ENCODE data around the gene KCNMA1.

KCNMA1 gene

DNA sequence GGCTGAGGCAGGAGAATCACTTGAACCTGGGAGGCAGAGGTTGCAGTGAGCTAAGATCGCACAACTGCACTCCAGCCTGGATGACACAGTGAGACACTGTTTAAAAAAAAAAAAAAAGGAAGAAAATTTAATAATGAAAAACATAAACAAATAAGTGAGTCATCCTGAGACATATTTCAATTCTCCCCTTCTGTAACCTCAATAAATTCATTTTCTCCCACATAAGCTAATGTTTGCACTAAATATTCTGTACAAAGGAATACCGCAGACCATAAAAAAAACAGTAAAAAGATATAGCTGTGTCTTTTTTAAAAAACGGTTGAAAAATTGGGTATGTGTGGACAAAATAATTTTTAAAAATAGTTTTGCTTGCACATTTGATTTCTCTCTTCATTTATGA is 654.0 kb downstream of the KCNMA1 start:
- H3K4me1 ChIP-seq (ENCODE audit: insufficient read depth, low read length), result no peaks in the 10 kb centered on the region
- no peak overlapping the region for H2AFZ ChIP-seq (ENCODE audit: low read depth, low read length)
- no peaks in the 10 kb centered on the region for H3K36me3 ChIP-seq (ENCODE audit: insufficient read depth, low read length)
- no peaks in the 10 kb centered on the region for H3K27me3 ChIP-seq (ENCODE audit: insufficient read depth, low read length)
- no peak overlapping the region for H3K4me3 ChIP-seq (ENCODE audit: low read length)
- no peaks in the 10 kb centered on the region for H3K9me3 ChIP-seq (ENCODE audit: low read length)

DNA sequence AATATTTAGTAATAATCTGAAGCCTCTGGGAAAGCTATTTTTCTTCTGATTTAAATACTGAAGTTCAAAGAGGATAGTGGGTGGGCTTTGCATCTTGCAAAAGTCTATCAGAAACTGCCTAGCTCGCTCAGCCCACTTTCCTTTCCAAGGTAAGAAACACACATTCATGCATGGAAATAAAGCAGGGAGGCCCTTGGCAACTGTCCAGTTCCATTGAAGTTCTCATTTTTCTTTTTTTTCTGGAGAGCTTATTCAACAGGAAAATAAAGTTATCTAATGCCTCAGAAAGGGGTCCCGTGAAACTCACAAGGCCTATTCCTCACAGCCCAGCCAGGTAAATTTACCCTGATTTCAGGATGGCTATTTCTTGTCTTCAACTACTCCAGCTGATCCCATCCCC is 654.9 kb downstream of the KCNMA1 start:
- no peaks in the 10 kb centered on the region for H3K4me1 ChIP-seq (ENCODE audit: insufficient read depth, low read length)
- H3K27me3 ChIP-seq (ENCODE audit: insufficient read depth, low read length), result no peaks in the 10 kb centered on the region
- H3K9me3 ChIP-seq (ENCODE audit: low read length), result no peaks in the 10 kb centered on the region
- no peak overlapping the region for H3K4me3 ChIP-seq (ENCODE audit: low read length)
- no peak overlapping the region for H2AFZ ChIP-seq (ENCODE audit: low read depth, low read length)
- H3K36me3 ChIP-seq (ENCODE audit: insufficient read depth, low read length), result no peaks in the 10 kb centered on the region

DNA sequence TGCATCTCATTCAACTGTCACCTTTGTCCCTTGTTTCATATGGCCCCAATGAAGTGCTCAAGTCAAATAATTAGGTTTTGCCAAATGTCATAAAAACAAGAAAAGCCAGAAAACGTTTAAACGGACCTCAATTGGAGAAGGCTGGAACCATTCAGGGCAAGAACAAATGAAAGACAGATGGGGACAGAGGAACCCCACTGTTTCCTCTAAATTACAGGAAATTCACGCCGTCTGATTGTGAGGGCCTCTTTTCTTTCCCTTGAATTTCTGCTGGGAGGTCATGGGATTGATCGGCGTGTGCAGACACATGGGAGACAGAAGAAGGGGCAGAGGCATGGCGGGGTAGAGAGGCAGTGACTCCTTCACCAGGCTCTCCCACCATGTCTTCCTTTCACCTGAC is 656.4 kb downstream of the KCNMA1 start:
- no peaks in the 10 kb centered on the region for H3K9me3 ChIP-seq (ENCODE audit: low read length)
- no peak overlapping the region for H3K4me3 ChIP-seq (ENCODE audit: low read length)
- H3K36me3 ChIP-seq (ENCODE audit: insufficient read depth, low read length), result no peaks in the 10 kb centered on the region
- H2AFZ ChIP-seq (ENCODE audit: low read depth, low read length), result no peak overlapping the region
- no peaks in the 10 kb centered on the region for H3K4me1 ChIP-seq (ENCODE audit: insufficient read depth, low read length)
- H3K27me3 ChIP-seq (ENCODE audit: insufficient read depth, low read length), result no peaks in the 10 kb centered on the region

DNA sequence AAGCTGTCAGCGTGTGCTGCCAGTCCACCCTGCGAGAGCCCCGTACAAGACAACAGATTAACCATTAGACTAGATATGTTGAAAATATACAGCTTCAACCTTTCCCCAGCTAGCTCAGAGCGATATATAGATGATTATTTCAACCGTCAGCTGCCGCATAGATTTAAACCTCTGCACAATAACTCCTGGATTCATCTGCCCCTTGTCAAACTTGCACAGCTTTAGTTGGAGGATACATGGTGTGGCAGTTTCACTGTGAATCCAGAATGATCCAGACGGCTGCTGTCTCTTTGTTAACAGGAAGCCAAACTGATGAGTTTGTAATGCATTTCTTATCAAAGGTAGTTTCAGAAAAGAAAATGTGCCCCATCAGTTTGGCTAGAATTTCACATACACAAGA is 659.7 kb downstream of the KCNMA1 start:
- Histone ChIP-seq H3K4me1 (ENCODE audit: insufficient read depth, low read length) (no peaks in the 10 kb centered on the region), H3K27me3 (ENCODE audit: insufficient read depth, low read length) (no peaks in the 10 kb centered on the region), H2AFZ (ENCODE audit: low read depth, low read length) (no peak overlapping the region), H3K36me3 (ENCODE audit: insufficient read depth, low read length) (no peaks in the 10 kb centered on the region), H3K4me3 (ENCODE audit: low read length) (no peak overlapping the region), H3K9me3 (ENCODE audit: low read length) (no peaks in the 10 kb centered on the region)

DNA sequence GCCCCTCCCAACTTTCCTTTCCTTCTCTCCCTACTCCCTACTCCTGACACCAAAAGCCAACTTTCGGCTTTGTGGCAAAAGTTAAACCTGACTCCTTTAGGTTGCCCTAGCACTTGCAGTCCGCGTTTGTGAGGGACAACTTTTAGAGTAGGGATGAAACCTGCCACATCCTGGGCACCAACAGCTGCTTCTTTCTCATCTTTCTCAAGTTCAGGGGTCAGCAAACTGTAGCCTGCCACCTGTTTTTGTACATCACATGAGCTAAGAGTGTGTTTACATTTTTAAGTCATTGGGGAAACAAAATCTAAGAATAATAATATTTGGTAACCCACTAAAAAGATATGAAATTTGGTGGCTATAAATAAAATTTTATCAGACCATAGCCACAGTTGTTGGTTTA is 660.6 kb downstream of the KCNMA1 start:
- H3K9me3 ChIP-seq (ENCODE audit: low read length), result no peaks in the 10 kb centered on the region
- no peaks in the 10 kb centered on the region for H3K4me1 ChIP-seq (ENCODE audit: insufficient read depth, low read length)
- no peaks in the 10 kb centered on the region for H3K36me3 ChIP-seq (ENCODE audit: insufficient read depth, low read length)

DNA sequence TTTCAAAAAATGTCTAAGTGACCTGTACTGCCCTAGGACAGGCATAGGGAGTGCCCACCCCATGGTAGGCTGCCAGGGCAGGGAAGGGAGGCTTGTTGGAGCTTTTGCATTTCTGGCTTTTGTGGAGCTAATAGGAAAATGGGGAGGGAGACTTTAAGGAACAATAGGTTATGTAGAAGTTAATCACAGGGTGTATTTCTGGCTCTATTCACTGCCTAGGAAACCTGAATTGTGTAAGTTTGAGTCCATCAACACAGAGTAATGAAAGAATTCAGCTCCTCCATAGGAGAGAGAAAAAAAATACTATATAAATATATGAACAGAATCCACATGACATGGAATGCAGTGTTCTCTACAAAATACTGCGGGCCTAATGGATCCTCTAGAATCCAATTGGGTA is 661.5 kb downstream of the KCNMA1 start:
- H3K4me3 ChIP-seq (ENCODE audit: low read length), result no peak overlapping the region
- no peaks in the 10 kb centered on the region for H3K9me3 ChIP-seq (ENCODE audit: low read length)
- no peaks in the 10 kb centered on the region for H3K4me1 ChIP-seq (ENCODE audit: insufficient read depth, low read length)
- H3K27me3 ChIP-seq (ENCODE audit: insufficient read depth, low read length), result no peaks in the 10 kb centered on the region
- no peaks in the 10 kb centered on the region for H3K36me3 ChIP-seq (ENCODE audit: insufficient read depth, low read length)
- H2AFZ ChIP-seq (ENCODE audit: low read depth, low read length), result no peak overlapping the region

More for the DNA sequence above, 660.6 kb downstream of the KCNMA1 start:
- H3K27me3 ChIP-seq (ENCODE audit: insufficient read depth, low read length), result no peaks in the 10 kb centered on the region
- H3K4me3 ChIP-seq (ENCODE audit: low read length), result no peak overlapping the region
- H2AFZ ChIP-seq (ENCODE audit: low read depth, low read length), result no peak overlapping the region

DNA sequence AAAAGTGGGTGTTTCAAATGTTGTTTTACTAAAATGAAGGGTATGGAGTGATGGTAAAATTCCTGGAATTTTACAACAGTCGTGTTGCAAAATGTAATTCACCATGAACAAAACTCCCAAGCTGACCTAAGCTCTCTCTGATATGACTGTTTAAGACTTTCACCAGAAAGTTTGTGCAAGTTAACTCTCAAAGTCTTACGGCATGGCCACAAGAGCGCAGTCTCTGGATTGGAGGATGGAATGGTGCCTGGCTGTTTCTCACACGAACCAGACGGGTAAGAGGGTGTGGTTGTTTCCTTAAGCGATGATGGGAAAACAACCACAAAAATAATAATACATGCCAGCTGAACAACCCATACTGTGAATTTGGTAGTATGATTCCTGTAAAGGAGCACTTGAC is 662.5 kb downstream of the KCNMA1 start:
- H3K9me3 ChIP-seq (ENCODE audit: low read length), result no peaks in the 10 kb centered on the region

DNA sequence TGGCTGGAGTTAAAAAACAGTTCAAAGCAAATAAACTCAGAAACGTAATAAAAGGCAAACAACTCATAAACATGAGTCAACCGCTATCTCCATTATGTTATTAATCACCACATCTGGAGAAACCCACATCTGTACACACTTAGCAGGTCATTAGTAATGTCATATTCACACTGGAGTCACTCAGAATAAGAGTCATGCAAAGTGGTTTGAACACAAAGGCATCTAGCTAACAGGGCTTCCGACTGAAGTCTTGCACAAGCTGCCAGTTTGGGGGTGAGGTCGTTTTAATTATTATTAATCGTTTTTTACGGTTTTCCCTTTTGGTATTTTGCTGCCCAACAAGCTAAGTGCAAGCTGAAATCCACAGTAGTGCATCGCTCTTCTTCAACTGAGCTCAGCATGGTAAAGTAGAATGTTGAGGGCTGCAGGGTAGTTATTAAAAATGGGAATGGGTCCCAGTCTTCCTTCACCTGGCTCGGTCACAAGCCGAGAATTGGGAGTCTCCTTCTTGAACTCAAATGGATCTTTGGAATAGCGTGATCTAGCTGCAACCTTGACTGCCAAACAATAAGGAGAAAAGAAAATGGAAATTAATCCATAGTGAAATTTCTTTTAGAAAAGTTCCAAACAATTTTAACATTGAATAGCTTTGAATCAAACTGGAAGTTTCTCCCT is 663.5 kb downstream of the KCNMA1 start:
- no peak overlapping the region for H2AFZ ChIP-seq (ENCODE audit: low read depth, low read length)
- no peaks in the 10 kb centered on the region for H3K36me3 ChIP-seq (ENCODE audit: insufficient read depth, low read length)
- no peaks in the 10 kb centered on the region for H3K27me3 ChIP-seq (ENCODE audit: insufficient read depth, low read length)
- H3K4me1 ChIP-seq (ENCODE audit: insufficient read depth, low read length), result no peaks in the 10 kb centered on the region
- H3K4me3 ChIP-seq (ENCODE audit: low read length), result no peak overlapping the region
- H3K9me3 ChIP-seq (ENCODE audit: low read length), result no peaks in the 10 kb centered on the region

More for the DNA sequence above, 662.5 kb downstream of the KCNMA1 start:
- Histone ChIP-seq H2AFZ (ENCODE audit: low read depth, low read length) (no peak overlapping the region), H3K36me3 (ENCODE audit: insufficient read depth, low read length) (no peaks in the 10 kb centered on the region), H3K4me3 (ENCODE audit: low read length) (no peak overlapping the region), H3K27me3 (ENCODE audit: insufficient read depth, low read length) (no peaks in the 10 kb centered on the region), H3K4me1 (ENCODE audit: insufficient read depth, low read length) (no peaks in the 10 kb centered on the region)

DNA sequence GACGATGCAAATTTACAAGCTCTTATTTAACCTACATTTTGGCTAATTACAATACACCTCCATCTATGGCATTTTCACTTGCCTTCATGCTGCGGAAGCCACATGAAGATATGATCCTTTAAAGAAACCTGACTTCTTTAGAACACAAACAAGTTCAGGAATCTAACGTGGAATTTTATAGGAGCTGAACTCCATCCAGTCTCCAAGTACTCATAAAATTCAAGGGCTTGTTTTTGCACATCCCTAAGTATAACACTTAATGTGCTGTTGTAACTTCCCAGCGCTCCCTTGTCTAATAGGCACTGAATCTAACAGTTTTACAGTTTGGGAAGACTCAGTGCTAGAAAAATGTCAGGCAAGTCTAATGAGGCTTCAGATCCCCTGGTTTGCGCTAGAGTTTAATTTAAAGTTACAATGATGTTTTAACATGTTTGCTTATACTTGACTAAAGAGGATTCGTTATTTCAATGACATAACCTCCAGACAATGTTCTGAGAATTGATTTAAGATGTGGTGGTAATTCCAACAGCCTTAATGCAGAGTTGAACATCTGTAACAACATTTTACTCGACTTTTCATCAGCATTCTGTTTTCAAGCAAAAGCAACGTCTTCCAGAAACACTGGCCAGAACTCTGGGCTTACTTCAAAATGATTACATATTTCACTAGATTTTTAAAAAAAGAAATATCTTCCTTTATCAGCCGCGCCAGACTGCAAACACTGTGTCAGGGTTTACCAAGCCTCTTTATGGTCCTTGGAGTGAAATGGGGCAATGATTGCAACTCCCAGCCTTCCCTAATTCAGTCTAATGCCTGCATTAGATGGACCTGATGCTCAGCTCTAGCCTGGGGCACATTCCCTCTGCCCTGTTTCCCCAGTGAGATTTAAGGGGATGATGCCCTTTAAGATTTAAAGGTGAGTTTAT is 664.3 kb downstream of the KCNMA1 start:
- no peaks in the 10 kb centered on the region for H3K36me3 ChIP-seq (ENCODE audit: insufficient read depth, low read length)
- H3K4me1 ChIP-seq (ENCODE audit: insufficient read depth, low read length), result no peaks in the 10 kb centered on the region
- no peak overlapping the region for H2AFZ ChIP-seq (ENCODE audit: low read depth, low read length)
- no peaks in the 10 kb centered on the region for H3K9me3 ChIP-seq (ENCODE audit: low read length)
- no peak overlapping the region for H3K4me3 ChIP-seq (ENCODE audit: low read length)
- H3K27me3 ChIP-seq (ENCODE audit: insufficient read depth, low read length), result no peaks in the 10 kb centered on the region

DNA sequence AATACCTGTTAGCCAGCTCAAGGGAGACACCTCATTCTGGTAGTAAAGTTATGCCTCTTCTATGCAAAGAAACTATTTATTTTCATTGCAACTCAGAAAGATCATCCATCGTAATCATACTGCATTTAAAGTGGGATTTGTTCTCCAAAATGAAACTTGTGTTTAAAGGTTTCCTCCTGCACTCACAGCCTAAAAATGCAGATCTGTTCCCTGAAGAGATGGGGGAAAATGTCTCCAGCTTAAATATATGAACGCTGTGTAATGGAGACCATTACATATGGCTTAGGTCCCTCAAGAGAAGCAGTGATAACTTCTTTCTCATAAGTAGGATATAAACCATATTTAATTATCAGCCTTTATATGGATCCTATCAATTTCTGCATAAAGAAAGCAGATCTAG is 665.1 kb downstream of the KCNMA1 start:
- Histone ChIP-seq H3K4me3 (ENCODE audit: low read length) (no peak overlapping the region), H3K9me3 (ENCODE audit: low read length) (no peaks in the 10 kb centered on the region), H3K36me3 (ENCODE audit: insufficient read depth, low read length) (no peaks in the 10 kb centered on the region), H2AFZ (ENCODE audit: low read depth, low read length) (no peak overlapping the region), H3K27me3 (ENCODE audit: insufficient read depth, low read length) (peaks cover 3% of the 10 kb centered on the region), H3K4me1 (ENCODE audit: insufficient read depth, low read length) (no peaks in the 10 kb centered on the region)

DNA sequence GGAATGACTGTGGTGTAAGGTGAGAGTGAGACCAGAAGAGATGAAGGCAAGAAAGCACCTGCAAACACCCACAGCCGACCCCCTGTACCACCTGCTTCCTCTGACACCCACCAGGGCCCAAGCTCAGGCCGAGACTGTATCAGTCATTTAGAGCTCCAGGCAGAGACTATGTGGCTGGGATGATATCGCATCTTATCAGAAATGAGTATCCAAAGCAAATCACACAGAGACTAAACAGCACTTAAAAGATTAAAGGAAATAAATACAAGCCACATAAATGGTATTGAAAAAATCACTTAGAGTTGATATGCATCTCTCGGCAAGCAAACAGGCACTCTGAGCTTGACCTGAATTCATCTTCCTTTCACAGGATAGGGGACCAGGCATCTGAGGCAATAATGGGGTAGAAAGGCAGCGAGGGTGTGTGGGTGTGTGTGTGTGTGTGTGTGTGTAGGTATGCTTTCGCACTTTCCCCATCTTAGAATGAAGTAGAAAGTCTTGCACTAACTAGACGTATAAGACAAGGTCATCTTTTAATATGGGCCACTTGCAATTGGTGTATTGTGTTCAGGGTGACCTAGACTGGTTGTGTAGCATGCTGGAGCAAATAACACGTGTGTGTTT is 665.9 kb downstream of the KCNMA1 start:
- no peak overlapping the region for H2AFZ ChIP-seq (ENCODE audit: low read depth, low read length)
- no peaks in the 10 kb centered on the region for H3K4me1 ChIP-seq (ENCODE audit: insufficient read depth, low read length)
- no peaks in the 10 kb centered on the region for H3K9me3 ChIP-seq (ENCODE audit: low read length)
- H3K4me3 ChIP-seq (ENCODE audit: low read length), result no peak overlapping the region
- no peaks in the 10 kb centered on the region for H3K36me3 ChIP-seq (ENCODE audit: insufficient read depth, low read length)
- peaks cover 4% of the 10 kb centered on the region for H3K27me3 ChIP-seq (ENCODE audit: insufficient read depth, low read length)

DNA sequence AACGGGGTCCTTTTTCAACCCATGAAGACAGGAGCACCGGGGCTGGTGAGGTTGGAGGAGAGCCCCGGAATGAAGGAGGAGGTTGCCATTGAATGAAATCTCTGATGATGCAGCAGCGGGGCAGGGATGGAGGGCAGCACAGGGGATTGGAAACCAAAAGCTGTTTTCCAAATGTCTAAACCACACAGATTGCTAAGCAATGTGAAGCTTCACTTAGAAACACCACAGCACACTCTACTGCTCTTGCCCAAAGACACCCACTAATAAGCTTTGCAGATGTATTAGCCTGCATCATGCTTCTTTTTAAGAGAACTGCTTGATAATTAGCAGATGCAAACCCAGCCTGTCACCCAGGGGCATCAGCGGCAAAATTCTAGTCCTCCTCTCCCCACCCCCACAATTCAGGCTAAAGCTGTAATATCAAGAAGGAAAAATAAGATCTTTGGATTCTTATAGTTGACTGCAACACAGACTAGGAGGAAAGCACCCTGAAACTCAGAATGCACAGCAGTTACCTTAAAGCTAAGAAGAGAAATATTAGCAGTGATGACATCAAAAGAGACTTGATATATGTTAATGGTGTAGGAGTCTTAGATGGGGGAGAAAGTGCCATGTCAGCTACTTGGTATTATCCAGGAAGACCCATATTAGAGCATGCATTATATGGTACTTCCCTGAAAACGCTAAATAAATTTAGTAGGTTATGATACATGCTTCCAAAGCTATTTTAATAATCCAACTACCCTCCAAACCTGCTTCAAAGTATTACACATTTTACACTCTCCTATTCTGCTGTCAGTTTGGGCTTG is 666.7 kb downstream of the KCNMA1 start:
- peaks cover 4% of the 10 kb centered on the region for H3K27me3 ChIP-seq (ENCODE audit: insufficient read depth, low read length)
- no peaks in the 10 kb centered on the region for H3K9me3 ChIP-seq (ENCODE audit: low read length)
- H3K36me3 ChIP-seq (ENCODE audit: insufficient read depth, low read length), result no peaks in the 10 kb centered on the region
- H3K4me1 ChIP-seq (ENCODE audit: insufficient read depth, low read length), result no peaks in the 10 kb centered on the region
- H2AFZ ChIP-seq (ENCODE audit: low read depth, low read length), result no peak overlapping the region
- no peak overlapping the region for H3K4me3 ChIP-seq (ENCODE audit: low read length)
